ENCODE measurements around the gene SOX6.

- TF ChIP-seq CTCF (IDR thresholded peaks at IDR 0.05) (no peak), ZFX (IDR thresholded peaks at IDR 0.05; ENCODE audit: borderline replicate concordance) (no peak)
These were observed 196.2 kb downstream of the SOX6 start for GRCh38 chr11:16160146-16160545.

All from 22Rv1 (cell line).